ENCODE results near the gene CREG1.

The CREG1 gene

DNA sequence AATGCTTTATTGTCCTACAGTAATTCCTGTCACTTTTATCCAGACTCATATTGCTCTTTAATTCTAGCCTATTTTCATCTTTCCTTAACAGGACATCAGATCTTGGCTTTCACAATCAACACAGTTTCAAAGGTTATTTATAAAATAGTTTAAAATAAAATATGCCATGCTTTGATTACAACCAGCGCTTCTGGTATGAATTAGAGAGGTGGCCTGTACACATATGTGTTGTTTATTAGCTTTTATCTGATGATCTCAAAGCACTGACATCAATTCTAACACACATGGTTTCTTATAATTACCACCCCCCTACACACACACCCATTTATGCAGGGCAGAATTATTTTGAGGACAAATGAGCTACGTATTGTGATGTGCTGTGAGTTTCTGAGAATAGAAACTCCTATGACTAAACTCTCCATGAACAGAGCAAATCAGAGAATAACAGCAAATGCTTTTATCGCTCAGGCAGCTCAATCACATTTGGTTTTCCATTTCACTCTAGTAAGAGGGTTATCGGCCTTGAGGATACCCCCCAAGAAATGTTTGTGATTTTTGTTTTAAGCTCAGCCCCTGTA is 53.2 kb downstream of the CREG1 start:
- Histone ChIP-seq H2AK5ac (ENCODE audit: low read length) (no peak overlapping the region), H4K12ac (ENCODE audit: low read depth, low read length) (no peak overlapping the region), H3K4me3 (ENCODE audit: low read depth, low read length) (no peak overlapping the region), H3K79me1 (ENCODE audit: low read length) (no peaks in the 10 kb centered on the region), H2BK12ac (ENCODE audit: low read length) (no peak overlapping the region), H3K9me3 (ENCODE audit: insufficient read depth, low read depth, low read length) (no peaks in the 10 kb centered on the region), H4K91ac (ENCODE audit: low read depth, low read length) (no peak overlapping the region), H3K27me3 (ENCODE audit: insufficient read depth, low read length) (no peaks in the 10 kb centered on the region), H3K4me2 (ENCODE audit: low read length) (no peak overlapping the region), H3K14ac (ENCODE audit: low read length) (no peak overlapping the region), H3K36me3 (ENCODE audit: control insufficient read depth in 1 of 2, insufficient read depth in 2 of 2, low read length in 2 of 2) (no peaks in the 10 kb centered on the region), H2AFZ (ENCODE audit: insufficient read depth, low read length, poor library complexity) (no peak overlapping the region), H2BK5ac (ENCODE audit: low read depth, low read length, poor library complexity) (no peak overlapping the region), H3K4me1 (ENCODE audit: control insufficient read depth in 1 of 2, insufficient read depth in 2 of 2, low read length in 2 of 2) (no peaks in the 10 kb centered on the region), H3K4ac (ENCODE audit: low read depth, low read length) (no peak overlapping the region), H4K8ac (ENCODE audit: low read depth, low read length) (no peak overlapping the region), H3K27ac (ENCODE audit: low read depth, low read length) (no peak overlapping the region), H3K18ac (ENCODE audit: low read length) (no peak overlapping the region), H3K79me2 (ENCODE audit: control insufficient read depth, insufficient read depth, low read length, poor library complexity) (no peaks in the 10 kb centered on the region), H3K9ac (ENCODE audit: low read length) (no peak overlapping the region), H2BK120ac (ENCODE audit: insufficient read depth, low read length, poor library complexity) (no peak overlapping the region), H3K23ac (ENCODE audit: low read length) (no peak overlapping the region)
- no peak for DNase-seq
- no CpG with 5 or more reads among the region's 4 CpGs for WGBS (ENCODE audit: extremely low coverage, insufficient coverage, insufficient read length)

DNA sequence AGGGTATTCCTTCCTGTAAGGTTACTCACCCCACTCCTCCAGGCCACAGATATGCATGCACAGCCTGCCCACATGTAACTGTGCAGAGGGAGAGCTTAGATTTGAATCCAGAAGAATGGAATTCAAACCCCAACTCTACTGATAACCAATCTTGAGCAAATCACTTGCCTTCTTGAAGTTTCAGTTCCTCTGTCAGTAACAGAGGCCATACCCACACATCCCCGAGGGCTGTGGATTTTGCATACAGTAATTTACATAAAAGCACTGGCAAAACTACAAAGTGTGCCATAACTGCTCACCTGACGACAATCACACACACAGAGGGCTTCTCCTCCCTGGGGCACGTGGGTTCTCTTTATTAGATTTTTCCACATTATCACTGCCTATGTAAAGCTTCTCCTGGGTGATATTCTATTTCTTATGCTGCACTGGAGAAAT is 53.9 kb downstream of the CREG1 start:
- H2AFZ ChIP-seq (ENCODE audit: insufficient read depth, low read length, poor library complexity): no peak overlapping the region
- H4K12ac ChIP-seq (ENCODE audit: low read depth, low read length): no peak overlapping the region
- H3K79me2 ChIP-seq (ENCODE audit: control insufficient read depth, insufficient read depth, low read length, poor library complexity): no peaks in the 10 kb centered on the region
- H3K27ac ChIP-seq (ENCODE audit: low read depth, low read length): no peak overlapping the region
- peaks cover 2% of the 10 kb centered on the region for H3K9me3 ChIP-seq (ENCODE audit: insufficient read depth, low read depth, low read length)
- H3K4me2 ChIP-seq (ENCODE audit: low read length): no peak overlapping the region
- H3K4ac ChIP-seq (ENCODE audit: low read depth, low read length): no peak overlapping the region
- H4K8ac ChIP-seq (ENCODE audit: low read depth, low read length): no peak overlapping the region
- H3K4me1 ChIP-seq (ENCODE audit: control insufficient read depth in 1 of 2, insufficient read depth in 2 of 2, low read length in 2 of 2): no peaks in the 10 kb centered on the region
- no CpG with 5 or more reads among the region's 3 CpGs for WGBS (ENCODE audit: extremely low coverage, insufficient coverage, insufficient read length)
- H3K23ac ChIP-seq (ENCODE audit: low read length): no peak overlapping the region
- no peak for DNase-seq
- no peak overlapping the region for H2BK12ac ChIP-seq (ENCODE audit: low read length)
- no peak overlapping the region for H2BK120ac ChIP-seq (ENCODE audit: insufficient read depth, low read length, poor library complexity)
- H3K36me3 ChIP-seq (ENCODE audit: control insufficient read depth in 1 of 2, insufficient read depth in 2 of 2, low read length in 2 of 2): no peaks in the 10 kb centered on the region
- no peak overlapping the region for H3K14ac ChIP-seq (ENCODE audit: low read length)
- no peak overlapping the region for H3K9ac ChIP-seq (ENCODE audit: low read length)
- no peak overlapping the region for H3K18ac ChIP-seq (ENCODE audit: low read length)
- no peaks in the 10 kb centered on the region for H3K79me1 ChIP-seq (ENCODE audit: low read length)
- no peak overlapping the region for H2BK5ac ChIP-seq (ENCODE audit: low read depth, low read length, poor library complexity)
- no peak overlapping the region for H4K91ac ChIP-seq (ENCODE audit: low read depth, low read length)
- no peaks in the 10 kb centered on the region for H3K27me3 ChIP-seq (ENCODE audit: insufficient read depth, low read length)
- no peak overlapping the region for H2AK5ac ChIP-seq (ENCODE audit: low read length)
- H3K4me3 ChIP-seq (ENCODE audit: low read depth, low read length): no peak overlapping the region

DNA sequence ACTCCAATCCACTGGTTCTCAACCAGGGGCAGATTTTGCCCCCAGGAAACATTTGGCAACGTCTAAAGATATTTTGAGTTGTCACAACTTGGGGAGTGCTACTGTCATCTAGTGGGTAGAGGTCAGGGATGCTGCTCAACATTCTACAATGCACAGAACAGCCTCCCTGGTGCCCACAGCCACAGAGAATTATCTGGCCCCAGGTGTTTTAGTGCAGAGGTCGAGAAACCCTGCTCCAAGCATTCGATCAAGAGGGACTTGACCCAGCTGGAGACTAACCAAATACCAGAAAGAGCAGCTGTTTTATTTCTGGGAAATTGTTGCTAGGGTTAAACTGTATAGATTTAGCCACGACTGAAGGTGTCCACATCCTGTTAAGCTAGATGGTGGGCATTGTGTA is 54.5 kb downstream of the CREG1 start:
- H4K91ac ChIP-seq (ENCODE audit: low read depth, low read length): no peak overlapping the region
- no peak overlapping the region for H2AFZ ChIP-seq (ENCODE audit: insufficient read depth, low read length, poor library complexity)
- H3K9ac ChIP-seq (ENCODE audit: low read length): no peak overlapping the region
- DNase-seq: no peak
- no peak overlapping the region for H2BK12ac ChIP-seq (ENCODE audit: low read length)
- H3K4ac ChIP-seq (ENCODE audit: low read depth, low read length): no peak overlapping the region
- H3K4me2 ChIP-seq (ENCODE audit: low read length): no peak overlapping the region
- H3K23ac ChIP-seq (ENCODE audit: low read length): no peak overlapping the region
- no peak overlapping the region for H3K4me3 ChIP-seq (ENCODE audit: low read depth, low read length)
- no peak overlapping the region for H3K18ac ChIP-seq (ENCODE audit: low read length)
- no peak overlapping the region for H3K27ac ChIP-seq (ENCODE audit: low read depth, low read length)
- H3K4me1 ChIP-seq (ENCODE audit: control insufficient read depth in 1 of 2, insufficient read depth in 2 of 2, low read length in 2 of 2): no peaks in the 10 kb centered on the region
- no peaks in the 10 kb centered on the region for H3K27me3 ChIP-seq (ENCODE audit: insufficient read depth, low read length)
- no peak overlapping the region for H3K14ac ChIP-seq (ENCODE audit: low read length)
- H4K12ac ChIP-seq (ENCODE audit: low read depth, low read length): no peak overlapping the region
- H3K79me1 ChIP-seq (ENCODE audit: low read length): no peaks in the 10 kb centered on the region
- H3K79me2 ChIP-seq (ENCODE audit: control insufficient read depth, insufficient read depth, low read length, poor library complexity): no peaks in the 10 kb centered on the region
- H3K9me3 ChIP-seq (ENCODE audit: insufficient read depth, low read depth, low read length): peaks cover 2% of the 10 kb centered on the region
- no peaks in the 10 kb centered on the region for H3K36me3 ChIP-seq (ENCODE audit: control insufficient read depth in 1 of 2, insufficient read depth in 2 of 2, low read length in 2 of 2)
- H2BK5ac ChIP-seq (ENCODE audit: low read depth, low read length, poor library complexity): no peak overlapping the region
- no CpG with 5 or more reads among the region's 4 CpGs for WGBS (ENCODE audit: extremely low coverage, insufficient coverage, insufficient read length)
- H4K8ac ChIP-seq (ENCODE audit: low read depth, low read length): no peak overlapping the region
- no peak overlapping the region for H2BK120ac ChIP-seq (ENCODE audit: insufficient read depth, low read length, poor library complexity)
- no peak overlapping the region for H2AK5ac ChIP-seq (ENCODE audit: low read length)

DNA sequence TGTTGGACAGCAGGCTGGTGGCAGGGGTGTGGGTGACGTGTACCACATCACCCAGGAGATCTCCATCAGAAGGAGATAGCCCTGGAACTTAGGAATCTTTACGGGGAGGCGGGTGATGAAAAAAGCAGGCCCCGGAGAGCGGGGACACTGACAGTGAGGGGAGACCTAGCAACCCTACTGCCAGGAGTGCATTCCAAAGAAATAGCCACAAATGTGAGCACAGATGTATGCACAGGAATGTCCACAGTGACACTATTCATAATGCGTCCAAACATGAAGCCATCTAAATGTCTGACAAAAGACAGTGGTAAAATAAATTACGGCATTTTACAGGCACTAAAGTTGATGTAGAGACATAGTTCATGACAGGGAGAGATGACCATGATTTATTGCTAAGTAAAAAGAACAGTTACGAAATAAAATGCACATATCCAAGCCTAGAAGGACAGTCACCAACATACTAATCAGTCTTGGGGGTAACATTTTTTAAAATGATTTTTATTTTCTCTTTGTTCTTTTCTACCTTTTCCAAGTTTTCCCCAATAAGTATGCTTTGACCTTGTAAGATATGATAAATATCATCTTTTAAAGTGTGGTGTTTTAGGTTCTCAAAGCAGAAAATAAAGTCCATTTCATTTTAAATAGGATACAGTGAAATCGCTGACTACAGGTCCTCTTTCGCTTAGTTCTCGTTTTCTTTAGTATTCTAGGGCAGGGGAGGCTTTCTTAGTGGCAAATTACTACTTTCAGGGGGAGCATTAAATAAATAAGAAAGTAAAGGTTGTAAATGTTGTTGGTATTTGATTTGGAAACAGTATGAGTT is 56.6 kb downstream of the CREG1 start:
- no peak overlapping the region for H3K27ac ChIP-seq (ENCODE audit: low read depth, low read length)
- H3K9ac ChIP-seq (ENCODE audit: low read length): no peak overlapping the region
- peaks cover 2% of the 10 kb centered on the region for H3K9me3 ChIP-seq (ENCODE audit: insufficient read depth, low read depth, low read length)
- H3K79me2 ChIP-seq (ENCODE audit: control insufficient read depth, insufficient read depth, low read length, poor library complexity): no peaks in the 10 kb centered on the region
- H2AK5ac ChIP-seq (ENCODE audit: low read length): no peak overlapping the region
- no peaks in the 10 kb centered on the region for H3K36me3 ChIP-seq (ENCODE audit: control insufficient read depth in 1 of 2, insufficient read depth in 2 of 2, low read length in 2 of 2)
- no peak overlapping the region for H2BK5ac ChIP-seq (ENCODE audit: low read depth, low read length, poor library complexity)
- no peak overlapping the region for H3K14ac ChIP-seq (ENCODE audit: low read length)
- no peak overlapping the region for H4K91ac ChIP-seq (ENCODE audit: low read depth, low read length)
- H2BK120ac ChIP-seq (ENCODE audit: insufficient read depth, low read length, poor library complexity): no peak overlapping the region
- no CpG with 5 or more reads among the region's 11 CpGs for WGBS (ENCODE audit: extremely low coverage, insufficient coverage, insufficient read length)
- no peak overlapping the region for H3K4ac ChIP-seq (ENCODE audit: low read depth, low read length)
- no peak overlapping the region for H3K4me3 ChIP-seq (ENCODE audit: low read depth, low read length)
- H3K4me2 ChIP-seq (ENCODE audit: low read length): no peak overlapping the region
- H3K4me1 ChIP-seq (ENCODE audit: control insufficient read depth in 1 of 2, insufficient read depth in 2 of 2, low read length in 2 of 2): no peaks in the 10 kb centered on the region
- no peak overlapping the region for H3K18ac ChIP-seq (ENCODE audit: low read length)
- H4K8ac ChIP-seq (ENCODE audit: low read depth, low read length): no peak overlapping the region
- H3K27me3 ChIP-seq (ENCODE audit: insufficient read depth, low read length): no peaks in the 10 kb centered on the region
- H3K23ac ChIP-seq (ENCODE audit: low read length): no peak overlapping the region
- H4K12ac ChIP-seq (ENCODE audit: low read depth, low read length): no peak overlapping the region
- H3K79me1 ChIP-seq (ENCODE audit: low read length): no peaks in the 10 kb centered on the region
- no peak overlapping the region for H2BK12ac ChIP-seq (ENCODE audit: low read length)
- DNase-seq: no peak
- no peak overlapping the region for H2AFZ ChIP-seq (ENCODE audit: insufficient read depth, low read length, poor library complexity)

Measured in trophoblast cell (in vitro differentiated cells and primary cell).